KMS-11 (cell line): ENCODE results near the gene TRABD2B.

ENCODE experiments used
- H2AFZ ChIP-seq: fragments of 200-600 bp; sonication (generic); 2 replicates; pipeline ENCODE4 v1.6.1; 2016; ENCODE audit warnings: antibody characterized with exemption, mixed run types, low read depth
- H3K27ac ChIP-seq: fragments of 200-600 bp; sonication (generic); 2 replicates; pipeline ENCODE4 v1.6.1; 2016; ENCODE audit warnings: mild to moderate bottlenecking, mixed run types
- H3K27me3 ChIP-seq: fragments of 200-600 bp; sonication (generic); 2 replicates; pipeline ENCODE4 v1.6.1; 2017; ENCODE audit warnings: mild to moderate bottlenecking, low read depth, mixed run types, moderate library complexity; ENCODE audit not compliant: insufficient read depth
- H3K36me3 ChIP-seq: fragments of 200-600 bp; sonication (generic); 2 replicates; pipeline ENCODE4 v1.6.1; 2017; ENCODE audit warnings: mild to moderate bottlenecking, mixed run types; ENCODE audit not compliant: insufficient read depth
- H3K4me1 ChIP-seq: fragments of 200-600 bp; sonication (generic); 2 replicates; pipeline ENCODE4 v1.6.1; 2016; ENCODE audit warnings: mild to moderate bottlenecking, low read depth, mixed run types; ENCODE audit not compliant: poor library complexity, severe bottlenecking
- H3K4me2 ChIP-seq: fragments of 200-600 bp; sonication (generic); 2 replicates; pipeline ENCODE4 v1.7.0; 2016; ENCODE audit warnings: mild to moderate bottlenecking, mixed run types
- H3K4me3 ChIP-seq: fragments of 200-600 bp; sonication (generic); IDR thresholded peaks from 2 replicates; pipeline ENCODE4 v1.6.1; 2017; ENCODE audit warnings: low read depth, low read length, mixed read lengths; ENCODE audit not compliant: insufficient read depth
- H3K79me2 ChIP-seq: fragments of 200-600 bp; sonication (generic); 2 replicates; pipeline ENCODE4 v1.6.1; 2016; ENCODE audit warnings: low read depth, mixed run types; ENCODE audit not compliant: insufficient read depth
- H3K9ac ChIP-seq: fragments of 200-600 bp; sonication (generic); 2 replicates; pipeline ENCODE4 v1.6.1; 2016; ENCODE audit warnings: mild to moderate bottlenecking, mixed run types
- H4K20me1 ChIP-seq: fragments of 200-600 bp; sonication (generic); 2 replicates; pipeline ENCODE4 v1.6.1; 2016; ENCODE audit warnings: mild to moderate bottlenecking, mixed run types; ENCODE audit not compliant: insufficient read depth
- CTCF ChIP-seq: fragments of 200-600 bp; sonication (generic); conservative IDR thresholded peaks from 2 replicates; pipeline ENCODE4 v1.6.1; 2017; ENCODE audit warnings: low read depth, mild to moderate bottlenecking, antibody characterized with exemption, low read length, moderate library complexity, mixed read lengths

TRABD2B gene

DNA sequence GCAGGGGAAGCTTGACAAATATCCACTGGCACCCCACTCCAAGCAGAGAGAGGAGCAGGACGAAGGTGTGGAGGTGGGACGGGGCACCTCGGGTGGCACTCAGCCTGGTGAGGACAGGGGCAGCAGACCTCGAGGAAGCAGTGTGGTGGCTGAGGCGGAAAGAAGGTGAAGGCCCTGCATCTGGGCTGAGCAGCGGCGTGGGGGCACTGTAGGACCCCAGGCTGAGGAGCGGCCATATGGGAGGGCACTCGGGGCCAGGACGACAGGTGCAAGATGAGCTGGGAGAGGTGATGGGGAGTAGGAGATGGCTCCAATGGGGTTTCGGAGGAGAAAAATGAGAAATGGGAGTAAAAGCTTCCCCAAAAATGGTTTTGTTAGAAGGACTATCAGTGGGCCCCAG is 224.9 kb downstream of the TRABD2B start:
- no peak overlapping the region for H2AFZ ChIP-seq
- H3K79me2 ChIP-seq: no peaks in the 10 kb centered on the region
- no peaks in the 10 kb centered on the region for H3K27me3 ChIP-seq
- H3K4me1 ChIP-seq: no peaks in the 10 kb centered on the region
- H3K4me2 ChIP-seq: no peak overlapping the region
- TF ChIP-seq CTCF: no peak
- H3K4me3 ChIP-seq: no peak overlapping the region
- H3K9ac ChIP-seq: no peak overlapping the region
- no peaks in the 10 kb centered on the region for H3K36me3 ChIP-seq
- no peaks in the 10 kb centered on the region for H4K20me1 ChIP-seq
- H3K27ac ChIP-seq: no peak overlapping the region

- H4K20me1 ChIP-seq: no peaks in the 10 kb centered on the region
- no peak overlapping the region for H3K4me2 ChIP-seq
- no peak overlapping the region for H3K4me3 ChIP-seq
- no peaks in the 10 kb centered on the region for H3K27me3 ChIP-seq
- H3K79me2 ChIP-seq: no peaks in the 10 kb centered on the region
- no peak overlapping the region for H3K27ac ChIP-seq
- no peaks in the 10 kb centered on the region for H3K36me3 ChIP-seq
- H3K9ac ChIP-seq: no peak overlapping the region
- H2AFZ ChIP-seq: no peak overlapping the region
- no peaks in the 10 kb centered on the region for H3K4me1 ChIP-seq
- TF ChIP-seq CTCF: no peak
Measured at GRCh38 chr1:47771751-47772150, 225.4 kb downstream of the TRABD2B start.

DNA sequence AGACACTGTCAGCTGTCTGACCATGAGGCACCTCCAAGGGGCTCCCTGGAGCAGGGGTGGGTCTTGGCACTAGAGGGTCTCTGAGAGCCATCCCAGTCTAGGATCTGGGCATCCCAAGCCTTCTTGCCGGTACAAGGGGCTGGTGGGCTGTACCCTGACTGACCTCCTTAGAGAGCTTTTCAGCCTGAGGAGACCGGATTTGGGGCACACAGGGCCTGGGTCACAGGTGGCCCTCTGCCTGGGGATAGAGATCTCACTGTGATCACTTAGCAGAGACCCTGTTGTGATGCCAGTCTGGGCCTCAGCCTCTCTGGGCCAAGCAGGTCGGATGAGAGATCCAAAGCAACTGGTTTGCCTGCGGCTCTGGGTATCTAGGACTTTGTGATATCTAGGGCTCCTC is 227.2 kb downstream of the TRABD2B start:
- Histone ChIP-seq H4K20me1 (no peaks in the 10 kb centered on the region), H3K4me1 (no peaks in the 10 kb centered on the region), H2AFZ (no peak overlapping the region), H3K27ac (no peak overlapping the region), H3K79me2 (no peaks in the 10 kb centered on the region), H3K9ac (no peak overlapping the region), H3K27me3 (no peaks in the 10 kb centered on the region), H3K36me3 (no peaks in the 10 kb centered on the region), H3K4me3 (no peak overlapping the region), H3K4me2 (no peak overlapping the region)
- TF ChIP-seq CTCF: no peak

DNA sequence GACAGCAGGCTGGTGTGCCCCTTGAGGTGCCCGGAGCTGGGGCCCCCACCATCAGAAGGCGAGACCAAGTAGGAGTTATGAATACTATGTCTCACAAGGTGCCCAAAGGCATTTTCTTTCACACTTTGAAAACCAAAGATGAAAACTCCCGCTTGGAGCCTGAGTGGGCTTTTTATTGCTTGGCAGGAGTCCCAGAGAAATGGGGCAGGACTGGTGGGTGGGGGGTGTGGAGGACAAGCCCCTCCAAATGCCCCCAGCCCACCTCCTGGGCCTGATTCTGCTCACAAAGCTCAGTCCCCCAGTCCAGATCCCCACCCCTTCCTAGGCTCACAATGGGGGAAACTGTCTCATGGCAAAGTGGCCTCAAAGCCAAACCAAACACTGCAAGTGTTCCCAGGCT is 227.9 kb downstream of the TRABD2B start:
- Histone ChIP-seq H3K4me3 (no peak overlapping the region), H2AFZ (no peak overlapping the region), H3K27ac (no peak overlapping the region), H4K20me1 (no peaks in the 10 kb centered on the region), H3K4me1 (no peaks in the 10 kb centered on the region), H3K36me3 (no peaks in the 10 kb centered on the region), H3K79me2 (no peaks in the 10 kb centered on the region), H3K27me3 (no peaks in the 10 kb centered on the region), H3K4me2 (no peak overlapping the region), H3K9ac (no peak overlapping the region)
- TF ChIP-seq CTCF: no peak

GRCh38 chr1:47767741-47768100 is 229.5 kb downstream of the TRABD2B start:
- TF ChIP-seq CTCF: no peak
- no peaks in the 10 kb centered on the region for H4K20me1 ChIP-seq
- H3K27me3 ChIP-seq: no peaks in the 10 kb centered on the region
- no peaks in the 10 kb centered on the region for H3K36me3 ChIP-seq
- no peaks in the 10 kb centered on the region for H3K79me2 ChIP-seq
- no peaks in the 10 kb centered on the region for H3K4me1 ChIP-seq
- no peak overlapping the region for H3K4me2 ChIP-seq
- no peak overlapping the region for H3K9ac ChIP-seq
- no peak overlapping the region for H3K4me3 ChIP-seq
- H3K27ac ChIP-seq: no peak overlapping the region
- no peak overlapping the region for H2AFZ ChIP-seq
